Raji (cell line): Measurements from ENCODE around the gene RPL4.

ENCODE experiments used
- POLR2A ChIP-seq: IDR thresholded peaks from 2 replicates; pipeline ENCODE4 v1.6.1; 2011; ENCODE audit warnings: low read depth, low read length, control low read depth; ENCODE audit not compliant: insufficient read depth

Gene RPL4

DNA sequence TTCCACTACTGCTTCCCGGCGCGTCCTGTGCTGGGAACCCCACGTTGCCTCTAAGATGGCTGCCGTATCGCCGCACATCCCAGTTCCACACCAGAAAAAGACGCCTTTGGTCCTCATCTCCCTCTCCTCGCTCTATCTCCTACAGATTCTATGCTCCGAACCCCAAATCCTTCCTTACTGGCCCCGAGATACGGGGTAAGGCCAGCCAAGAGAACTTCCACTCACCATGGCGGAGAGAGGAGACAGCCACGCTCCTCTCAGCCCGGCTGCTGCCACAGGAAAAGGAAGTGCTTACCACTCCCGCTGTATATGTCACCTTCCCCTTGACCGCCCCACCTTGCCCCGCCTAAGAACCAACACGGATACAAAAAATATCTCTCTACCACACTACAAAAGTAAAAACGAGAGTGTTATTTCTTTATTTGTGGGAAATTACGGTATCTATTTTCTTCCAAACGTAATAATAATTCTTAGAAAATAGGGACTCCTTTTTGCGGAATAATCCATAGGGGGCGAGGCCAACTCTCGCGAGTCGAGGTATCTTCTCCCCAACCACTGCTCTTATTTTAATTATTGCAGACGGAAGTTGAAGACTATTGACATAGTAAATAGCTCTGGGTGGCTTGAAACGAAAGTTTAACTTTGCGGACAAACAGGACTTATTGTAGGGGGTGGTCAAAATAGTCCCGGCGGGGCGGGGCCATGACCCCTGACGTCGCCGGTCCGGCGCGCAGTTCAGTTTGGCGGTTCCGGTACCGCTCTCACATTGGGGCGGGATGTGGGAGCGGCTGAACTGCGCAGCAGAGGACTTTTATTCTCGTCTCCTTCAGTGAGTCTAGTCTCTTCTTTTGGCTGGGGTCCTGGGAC is at the start of gene RPL4, which contains the start of gene ZWILCH:
Gene RPL4 (minus strand): TSS at position 293 of the 867 bp plus-strand sequence. CDS start 65 bp downstream, at position 228.
Gene ZWILCH (plus strand): TSS at position 764 of the 867 bp plus-strand sequence. CDS start 13 bp downstream, at position 777.
- peak; percentile 92 for TF ChIP-seq POLR2A

DNA sequence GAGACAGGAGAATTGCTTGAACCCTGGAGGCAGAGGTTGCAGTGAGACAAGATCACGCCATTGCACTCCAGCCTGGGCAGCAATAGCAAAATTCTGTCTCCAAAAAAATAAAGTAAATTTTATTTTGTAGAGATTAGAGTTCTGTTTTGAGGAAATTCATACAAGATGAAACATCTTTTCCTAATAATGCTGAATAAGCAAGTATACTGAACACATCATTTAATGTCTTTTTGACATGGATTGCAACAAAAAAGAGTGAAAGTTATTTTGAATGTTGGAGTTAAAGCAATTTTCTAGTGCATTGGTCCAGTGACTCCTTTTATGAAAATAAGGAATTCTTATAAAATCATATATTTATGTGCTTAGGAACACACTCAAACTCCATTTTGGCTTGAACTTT is 40.6 kb upstream of the RPL4 start:
- TF ChIP-seq POLR2A = no peak

DNA sequence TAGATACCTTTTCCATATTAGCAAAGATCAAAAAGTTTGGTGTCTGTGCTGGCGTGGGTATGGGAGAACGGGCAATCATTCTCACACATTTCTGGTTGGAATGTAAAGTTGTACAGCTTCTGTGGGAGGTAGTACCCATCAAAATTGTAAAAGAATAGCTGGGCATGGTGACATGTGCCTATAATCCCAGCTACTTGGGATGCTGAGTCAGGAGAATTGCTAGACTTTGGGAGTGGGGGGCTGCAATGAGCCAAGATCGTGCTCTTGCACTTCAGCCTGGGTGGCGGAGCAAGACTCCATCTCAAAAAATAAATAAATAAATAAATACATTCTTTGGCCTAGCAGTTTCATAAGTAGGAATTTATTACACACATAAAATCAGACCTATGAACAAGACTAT is 38.2 kb upstream of the RPL4 start:
- no peak for TF ChIP-seq POLR2A

DNA sequence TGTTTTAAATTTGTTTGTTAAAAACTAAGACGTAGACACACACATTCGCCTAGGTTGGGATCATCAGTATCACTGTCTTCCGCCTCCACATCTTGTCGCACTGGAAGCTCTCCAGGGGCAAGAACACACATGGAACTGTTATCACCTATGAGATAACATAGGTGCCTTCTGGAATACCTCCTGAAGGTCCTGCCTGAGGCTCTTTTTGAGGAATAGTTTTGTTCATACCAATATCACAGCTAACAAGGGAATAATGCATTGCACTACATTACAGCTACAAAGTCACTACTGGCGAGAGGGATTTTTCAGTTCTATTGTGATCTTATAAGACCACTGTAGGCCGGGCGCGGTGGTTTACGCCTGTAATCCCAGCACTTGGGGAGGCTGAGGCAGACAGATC is 30.4 kb upstream of the RPL4 start:
- TF ChIP-seq POLR2A = no peak

DNA sequence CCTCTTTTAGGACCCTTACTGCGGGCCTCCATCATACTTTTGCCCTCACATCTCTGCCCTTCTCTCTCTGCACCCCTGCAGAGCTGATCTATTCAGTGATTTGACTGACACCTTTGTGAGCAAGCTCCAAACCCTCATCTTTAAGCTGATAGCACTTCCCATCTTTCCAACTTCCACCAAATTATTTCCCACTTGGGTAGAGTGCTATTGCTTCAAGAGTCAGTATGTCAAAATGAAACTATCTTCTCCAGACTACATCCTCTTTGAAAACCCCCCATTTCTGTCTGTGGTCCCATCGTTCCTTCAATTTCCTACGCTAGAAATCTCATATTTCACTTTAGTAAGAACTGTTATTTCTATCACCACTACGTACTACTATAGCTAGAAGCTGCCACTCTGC is 20.2 kb upstream of the RPL4 start:
- TF ChIP-seq POLR2A = no peak

DNA sequence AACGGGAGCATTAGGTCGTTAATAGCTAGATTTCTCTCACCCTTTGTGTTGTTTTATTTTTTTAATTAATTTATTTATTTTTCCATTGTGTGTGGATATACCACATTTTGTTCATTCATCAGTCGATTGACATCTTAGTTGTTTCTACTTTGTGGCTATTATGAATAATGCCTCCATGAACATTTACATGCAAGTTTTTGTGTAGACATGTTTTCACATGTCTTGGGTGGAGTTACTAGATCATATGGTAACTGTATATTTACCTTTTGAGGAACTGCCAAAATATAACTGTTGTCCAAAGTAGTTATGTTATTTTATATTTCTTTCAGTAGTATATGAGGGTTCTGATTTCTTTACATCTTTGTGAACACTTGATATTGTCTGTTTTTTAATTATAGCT is 19.3 kb upstream of the RPL4 start:
- no peak for TF ChIP-seq POLR2A

DNA sequence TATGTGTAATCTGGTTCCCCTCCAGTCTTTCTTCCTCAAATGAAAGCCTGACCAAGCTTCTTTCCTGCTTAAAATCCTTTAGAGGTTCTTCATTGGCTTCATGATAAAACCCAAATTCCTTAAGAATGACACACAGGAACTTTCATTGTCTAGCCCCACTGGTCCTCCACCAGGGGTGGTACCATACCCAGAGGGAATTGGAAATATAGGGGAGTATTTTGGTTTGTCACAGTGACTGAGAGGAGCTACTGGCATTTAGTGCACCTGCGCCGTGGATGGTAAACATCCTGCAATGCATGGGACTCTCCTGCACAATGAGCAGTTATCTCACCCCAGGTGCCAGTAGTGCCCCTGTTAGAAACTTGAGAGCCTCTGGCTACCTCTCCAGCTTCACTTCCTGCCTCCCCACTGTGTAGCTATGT is 11.3 kb upstream of the RPL4 start:
- TF ChIP-seq POLR2A = no peak

DNA sequence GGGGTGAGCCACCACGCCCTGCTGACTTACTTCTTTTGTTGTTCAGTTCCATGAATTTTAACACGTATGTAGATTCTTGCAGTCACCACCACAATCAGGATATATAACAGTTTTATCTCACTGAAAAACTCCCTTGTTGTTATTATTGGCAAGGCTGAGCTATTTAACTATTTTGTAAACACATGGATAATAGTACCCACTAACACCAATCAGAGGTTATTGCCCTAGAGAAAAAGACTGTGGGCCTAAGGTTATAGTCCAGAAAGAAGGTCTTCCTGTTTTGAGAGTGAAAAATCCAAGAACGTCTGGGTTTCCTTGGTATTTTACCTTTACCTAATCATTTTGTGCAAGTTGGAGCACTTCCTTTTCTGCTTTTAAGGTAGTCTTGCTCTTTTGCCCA is 9.9 kb upstream of the RPL4 start:
- TF ChIP-seq POLR2A = no peak

DNA sequence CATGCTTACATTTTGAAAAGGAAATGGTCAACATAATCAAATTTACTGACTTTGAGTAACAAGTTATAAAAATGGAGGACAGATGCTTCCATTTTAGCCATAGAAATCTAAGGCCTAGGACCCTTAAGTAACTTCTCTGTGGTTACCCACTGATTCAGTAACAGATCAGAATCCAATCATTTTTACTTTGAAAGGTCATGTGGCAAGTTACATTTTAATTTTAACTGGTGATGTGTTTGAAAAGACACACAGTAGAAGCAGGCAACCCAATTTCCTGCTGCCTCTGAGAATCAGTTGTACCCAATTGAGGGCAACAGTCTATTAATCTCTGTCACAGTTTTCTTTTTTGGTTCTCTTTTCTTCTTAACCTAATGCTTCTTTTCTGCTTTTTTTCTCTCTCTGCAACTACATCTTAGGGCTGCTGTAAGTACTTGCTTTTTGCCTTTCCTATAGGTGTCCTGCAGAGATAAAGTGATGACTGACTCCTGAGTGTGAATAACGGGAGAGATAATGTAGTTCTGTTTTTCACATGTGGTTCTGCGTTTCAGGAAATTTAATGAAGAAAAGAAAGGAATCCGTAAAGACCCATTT is 3.7 kb upstream of the RPL4 start:
- TF ChIP-seq POLR2A = no peak

DNA sequence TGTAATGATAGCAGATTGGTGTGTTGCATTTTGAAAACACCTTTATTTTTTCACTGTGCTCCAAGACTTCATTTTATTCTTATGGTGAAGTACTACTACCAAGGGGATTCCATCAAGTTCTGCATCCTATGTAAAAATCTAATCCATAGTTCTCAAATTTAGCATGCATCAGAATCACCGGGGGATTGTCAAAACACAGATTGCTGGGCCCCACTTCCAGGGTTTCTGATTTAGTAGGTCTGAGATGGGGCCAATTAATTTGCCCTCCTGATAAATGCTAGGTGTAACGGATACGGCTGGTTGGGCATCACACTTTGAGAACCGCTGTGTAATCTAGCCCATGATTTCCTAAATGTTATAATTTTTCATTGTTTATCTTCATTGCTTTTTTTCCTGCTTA is 1.2 kb upstream of the RPL4 start:
- no peak for TF ChIP-seq POLR2A

DNA sequence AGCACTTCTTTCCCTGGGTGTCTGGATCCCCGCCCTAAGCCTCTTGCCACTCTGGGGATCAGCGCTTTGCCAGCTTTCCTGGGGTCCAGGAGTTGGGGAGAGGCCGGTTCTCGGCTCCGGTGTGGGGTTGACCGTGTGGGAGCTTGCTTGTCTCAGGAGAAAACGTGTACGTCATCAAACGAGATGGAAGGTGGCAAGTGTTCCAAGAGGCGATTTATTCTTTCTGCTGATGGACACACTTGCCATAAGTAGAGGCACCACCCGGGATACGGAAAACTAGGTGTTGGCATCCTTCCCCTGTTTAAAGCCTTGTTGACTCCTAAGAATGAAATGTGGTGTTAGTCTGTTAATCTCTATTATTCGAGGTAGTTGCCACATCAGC is 766 bp upstream of the RPL4 start:
- no peak for TF ChIP-seq POLR2A

DNA sequence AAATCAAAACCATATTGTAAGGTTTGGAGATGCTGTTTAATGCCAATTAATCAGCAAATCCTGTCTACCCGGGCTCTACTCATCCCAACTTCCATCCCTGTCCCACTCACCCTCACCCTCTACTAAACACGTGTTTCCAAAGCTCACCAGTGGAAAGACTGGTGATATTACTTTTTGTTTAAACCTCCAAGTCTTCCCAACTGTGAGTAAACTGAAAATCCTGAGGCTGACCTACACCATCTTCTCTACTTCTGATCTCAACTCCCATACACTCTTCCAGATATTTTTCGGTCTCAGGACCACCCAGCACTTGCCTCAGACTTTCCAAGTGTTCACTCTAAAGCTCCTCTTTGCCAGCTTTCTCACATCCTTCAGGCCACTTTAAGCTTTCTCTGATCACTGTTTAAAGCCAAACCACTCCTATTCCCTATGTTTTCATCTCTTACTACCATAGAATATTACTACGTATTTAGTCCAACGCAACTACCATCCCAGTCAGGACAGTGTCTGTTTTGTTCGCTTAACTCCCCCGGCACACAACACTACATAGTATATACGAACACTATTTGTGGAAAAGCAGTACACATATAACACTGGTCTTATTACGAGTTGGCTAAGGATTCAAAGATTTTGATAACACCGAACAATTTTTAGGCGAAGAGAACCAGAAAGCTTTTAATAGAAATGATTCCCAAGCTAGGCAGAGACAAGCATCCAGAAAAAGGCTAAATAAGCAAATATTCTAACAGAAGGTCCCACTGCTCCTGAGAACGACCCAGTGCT is 684 bp downstream of the RPL4 start:
- TF ChIP-seq POLR2A = no peak

DNA sequence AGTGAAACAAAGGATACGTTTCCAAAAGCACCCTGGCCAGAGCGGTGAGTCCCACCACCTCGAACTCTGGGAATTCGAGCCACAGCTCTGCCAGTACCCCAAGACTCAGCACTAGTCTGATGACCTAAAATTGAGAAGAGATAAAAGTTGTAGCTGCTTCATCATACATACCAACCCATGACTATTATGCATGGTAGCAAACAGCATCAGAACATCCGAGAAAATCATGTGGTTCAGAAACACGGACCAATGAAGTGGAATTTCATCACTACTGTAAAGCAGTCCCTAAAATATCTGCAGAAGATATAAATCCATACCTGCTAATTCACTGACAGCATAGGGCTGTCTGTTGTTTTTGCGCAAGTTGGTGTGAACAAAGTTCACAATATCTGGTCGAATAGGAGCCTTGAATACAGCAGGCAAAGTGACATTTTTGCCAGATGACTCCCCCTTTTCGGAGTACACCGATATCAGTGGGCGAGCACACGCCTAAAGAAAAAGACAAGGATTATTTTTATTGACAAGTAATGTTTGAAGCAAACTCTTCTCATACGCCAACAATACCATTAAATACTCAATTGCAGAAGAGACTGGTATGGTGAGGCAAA is 1.5 kb downstream of the RPL4 start:
- TF ChIP-seq POLR2A = 0 out of 2 replicates have a peak, but pooled peaks have one; percentile 9

DNA sequence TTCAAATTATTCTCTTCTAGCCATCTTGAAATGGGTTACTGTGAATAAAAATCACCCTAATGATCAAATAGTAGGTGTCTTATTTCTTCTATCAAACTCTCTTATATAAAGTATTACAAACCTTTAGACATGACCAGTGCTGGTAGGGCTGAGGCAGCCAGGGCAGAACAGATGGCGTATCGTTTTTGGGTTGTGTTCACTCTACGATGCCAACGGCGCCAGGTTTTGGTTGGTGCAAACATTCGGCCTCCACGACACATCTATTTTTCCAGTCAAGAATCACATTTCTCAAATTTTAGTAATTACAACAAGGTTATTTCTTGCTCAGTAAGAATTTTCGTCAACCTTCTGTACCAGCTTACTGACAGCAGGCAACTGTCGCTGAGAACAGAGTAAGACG is 2.2 kb downstream of the RPL4 start:
- TF ChIP-seq POLR2A = no peak
